Pancreas (tissue), 10 donors: ENCODE data around the gene GSK3A. TPM values are rescaled to one million over a fixed set of nuclear protein-coding genes. Genes with fewer than 3 reads are reported as not detected.

ENCODE experiments used
- ATAC-seq, 4 donors: fragments of 200-7000 bp; cut with Tn5 transposase; one replicate each; pipeline versions ENCODE4 v1.8.0 to v1.9.1; 2020; ENCODE audit warnings: mild to moderate bottlenecking in 4 of 4, moderate library complexity in 4 of 4
- DNase-seq, 6 donors: peaks; one replicate each; pipeline ENCODE4 v3.0.0-alpha.2; 2020
- FAIRE-seq: peaks from 2 replicates; lab custom pipeline; 2012; peaks lifted over from hg19 to GRCh38; lab: Jason Lieb, UNC
- H3K27ac ChIP-seq, 4 donors: fragments of 200-600 bp; sonication (generic); 1 replicate in 3 of 4; 2 replicates in 1 of 4; pipeline versions ENCODE4 v1.5.0 to v1.8.0; 2020
- H3K27me3 ChIP-seq, 4 donors: fragments of 200-600 bp; one replicate each; pipeline ENCODE4 v1.8.0; 2021
- H3K36me3 ChIP-seq, 3 donors: fragments of 200-600 bp; sonication (generic) in 1 of 3; one replicate each; pipeline versions ENCODE4 v1.5.0 to v1.8.0; 2020 to 2021
- H3K4me1 ChIP-seq, 3 donors: fragments of 200-600 bp; one replicate each; pipeline ENCODE4 v1.8.0; 2021
- H3K4me3 ChIP-seq, 4 donors: fragments of 200-600 bp; sonication (generic) in 2 of 4; one replicate each; pipeline versions ENCODE4 v1.5.0 to v1.8.0; 2020 to 2021
- H3K9me3 ChIP-seq, 4 donors: fragments of 200-600 bp; one replicate each; pipeline ENCODE4 v1.8.0; 2021
- CTCF ChIP-seq, 4 donors: fragments of 200-600 bp; sonication (generic) in 3 of 4; IDR thresholded peaks; one replicate each; pipeline versions ENCODE4 v1.5.0 to v1.8.0; 2021; ENCODE audit warnings: antibody characterized with exemption in 4 of 4
- WGBS, 2 donors: extraction: QIAGEN DNeasy Blood & Tissue Kit; methylation state at CpG; one replicate each; pipeline ENCODE4 v1.1.7; 2013; 5-methylcytosine and 5-hydroxymethylcytosine counted together
- intact Hi-C, 3 donors: fragments of 100-400 bp; cut with DNase I; formaldehyde crosslinking; loops; one replicate each; pipeline versions ENCODE4 v1.11.1 to v1.14.2; 2022
- polyA plus RNA-seq, 2 donors: library from polyadenylated mRNA; stranded (reverse); fragments of 200-250 nt; gene quantifications; one replicate each; pipeline ENCODE4 v1.2.3, GENCODE V29; 2013
- total RNA-seq, 6 donors: library from RNA; stranded (reverse); fragmentation: NEBNext Ultra II Directional in 4 of 6; extraction: Animal tissue kit (Norgen Biotek cat#: 25700) in 4 of 6; gene quantifications; one replicate each; pipeline versions ENCODE4 v1.2.1 to v1.2.4, GENCODE V29; 2021 to 2023
- donor health status: healthy with polysubstance abuse.
- donor health status: DM: no; HTN: no; CAD: no; lungs with moderate emphysema.
- donor health status: DM: no; HTN: no; CAD: no.
- donor health status: control.
- donor health status: control.
- donor health status: Bipolar disorder and iron deficiency.
- donor health status: DM: yes; HTN: yes; CAD: no.
- donor health status: DM: no; HTN: no; CAD: no.
- donor health status: DM: no; HTN: no; CAD: no.
- donor health status: DM: yes; HTN: yes; CAD: no.

The GSK3A gene
- 10 to 100 TPM in 5 of 6 donors, 1 to 10 TPM in 1; 9.9 to 19.4 (median 14.5) TPM for total RNA-seq
- polyA plus RNA-seq = 10 to 100 TPM; 25.7 to 27.6 TPM

GRCh38 chr19:42242512-42243409 lies at the start of gene GSK3A:
Gene GSK3A (minus strand): TSS chr19:42242602. CDS start chr19:42242465, 137 bp downstream.
- no peak for TF ChIP-seq CTCF (IDR thresholded peaks at IDR 0.05)
- Histone ChIP-seq H3K4me3 (peak within 1 kb of the TSS; percentile 74 to 91 (median 81)), H3K27me3 (no peaks in the 10 kb centered on the region), H3K27ac (peak within 1 kb of the TSS; percentile 67 to 92 (median 83)), H3K9me3 (no peaks in the 10 kb centered on the region), H3K36me3 (no peaks in the 10 kb centered on the region), H3K4me1 (peaks cover 0 to 16% (median 7%) of the 10 kb centered on the region in 3 donors)
- ATAC-seq (peak; percentile 71 to 87 (median 81)), FAIRE-seq (peak; percentile 89), DNase-seq (peak; percentile 96 to 99 (median 98))
- WGBS, 2 donors = 0% methylated on average over 69 to 76 of the region's 76 CpGs
- intact Hi-C loops = loop anchor here in 1 of 3 donors (10.0 kb wide), 2 partner anchors 52 to 192 kb away; no protein-coding TSS in a partner anchor

GRCh38 chr19:42291435-42291810 lies 49.0 kb upstream of the GSK3A start:
- no peak for TF ChIP-seq CTCF (IDR thresholded peaks at IDR 0.05)
- Histone ChIP-seq H3K4me3 (no peak overlapping the region), H3K27me3 (no peaks in the 10 kb centered on the region), H3K36me3 (peaks cover 5 to 54% (median 41%) of the 10 kb centered on the region in 3 donors), H3K9me3 (no peaks in the 10 kb centered on the region), H3K4me1 (no peaks in the 10 kb centered on the region), H3K27ac (no peak overlapping the region)
- 75 to 76% methylated on average over 9 of the region's 9 CpGs for WGBS, 2 donors
- no peak for FAIRE-seq
- intact Hi-C loops = loop anchor here in 1 of 3 donors (10.0 kb wide), 2 partner anchors 47 to 157 kb away; partner anchors contain the start of genes GSK3A and POU2F2
- no peak for ATAC-seq
- peak in 1 of 6 donors; percentile 45 for DNase-seq

DNA sequence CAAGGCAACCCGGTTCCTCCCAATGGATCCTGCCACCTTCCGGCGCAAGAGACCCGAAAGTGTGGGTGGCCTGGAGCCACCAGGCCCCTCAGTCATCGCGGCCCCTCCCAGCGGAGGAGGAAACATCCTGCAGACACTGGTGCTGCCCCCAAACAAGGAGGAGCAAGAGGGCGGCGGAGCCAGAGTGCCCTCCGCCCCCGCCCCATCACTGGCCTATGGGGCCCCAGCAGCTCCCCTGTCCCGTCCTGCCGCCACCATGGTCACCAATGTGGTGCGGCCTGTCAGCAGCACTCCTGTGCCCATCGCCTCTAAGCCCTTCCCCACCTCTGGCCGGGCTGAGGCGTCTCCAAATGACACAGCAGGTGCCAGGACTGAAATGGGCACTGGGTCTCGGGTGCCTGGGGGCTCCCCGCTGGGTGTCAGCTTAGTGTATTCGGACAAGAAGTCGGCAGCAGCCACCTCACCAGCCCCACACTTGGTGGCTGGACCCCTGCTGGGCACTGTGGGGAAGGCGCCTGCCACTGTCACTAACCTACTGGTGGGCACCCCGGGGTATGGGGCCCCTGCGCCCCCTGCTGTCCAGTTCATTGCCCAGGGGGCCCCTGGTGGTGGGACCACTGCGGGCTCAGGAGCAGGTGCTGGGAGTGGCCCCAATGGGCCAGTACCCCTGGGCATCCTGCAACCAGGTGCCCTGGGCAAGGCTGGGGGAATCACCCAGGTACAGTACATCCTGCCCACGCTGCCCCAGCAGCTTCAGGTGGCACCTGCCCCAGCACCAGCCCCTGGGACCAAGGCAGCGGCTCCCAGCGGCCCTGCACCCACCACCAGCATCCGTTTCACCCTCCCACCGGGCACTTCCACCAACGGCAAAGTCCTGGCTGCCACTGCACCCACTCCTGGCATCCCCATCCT lies 48.4 kb upstream of the GSK3A start:
- Histone ChIP-seq H3K27ac (no peak overlapping the region), H3K4me1 (peaks cover 0 to 3% (median 2%) of the 10 kb centered on the region in 3 donors), H3K4me3 (no peak overlapping the region), H3K36me3 (peaks cover 5 to 54% (median 41%) of the 10 kb centered on the region in 3 donors), H3K9me3 (no peaks in the 10 kb centered on the region), H3K27me3 (no peaks in the 10 kb centered on the region)
- no peak for FAIRE-seq
- peak in 3 of 6 donors; percentile 54 to 75 (median 62) for DNase-seq
- ATAC-seq = peak in 2 of 4 donors; percentile 7 to 8
- WGBS, 2 donors = 91% methylated on average over 29 to 31 of the region's 31 CpGs
- intact Hi-C loops = loop anchor here in 1 of 3 donors (10.0 kb wide), 2 partner anchors 46 to 156 kb away; partner anchors contain the start of genes GSK3A and POU2F2
- TF ChIP-seq CTCF (IDR thresholded peaks at IDR 0.05) = peak in 1 of 4 donors; percentile 11

DNA sequence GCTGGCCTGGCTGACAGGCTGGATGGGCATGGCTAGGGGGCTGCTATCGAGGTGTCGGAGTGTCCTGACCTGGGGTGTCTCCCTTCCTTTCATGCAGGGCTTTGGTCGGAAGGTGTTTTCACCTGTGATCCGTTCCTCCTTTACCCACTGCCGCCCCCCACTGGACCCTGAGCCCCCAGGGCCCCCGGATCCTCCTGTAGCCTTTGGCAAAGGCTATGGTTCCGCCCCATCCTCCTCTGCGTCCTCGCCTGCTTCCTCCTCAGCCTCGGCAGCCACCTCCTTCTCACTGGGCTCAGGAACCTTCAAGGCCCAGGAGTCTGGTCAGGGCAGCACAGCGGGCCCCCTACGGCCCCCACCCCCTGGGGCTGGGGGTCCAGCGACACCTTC lies 47.7 kb upstream of the GSK3A start:
- Histone ChIP-seq H3K27me3 (no peaks in the 10 kb centered on the region), H3K9me3 (no peaks in the 10 kb centered on the region), H3K27ac (no peak overlapping the region), H3K4me3 (no peak overlapping the region), H3K36me3 (peaks cover 5 to 54% (median 41%) of the 10 kb centered on the region in 3 donors), H3K4me1 (peaks cover 0 to 9% (median 9%) of the 10 kb centered on the region in 3 donors)
- intact Hi-C loops = loop anchor here in 1 of 3 donors (10.0 kb wide), 2 partner anchors 45 to 155 kb away; partner anchors contain the start of genes GSK3A and POU2F2
- no peak for DNase-seq
- TF ChIP-seq CTCF (IDR thresholded peaks at IDR 0.05) = no peak
- ATAC-seq = no peak
- WGBS, 2 donors = 90% methylated on average over 12 to 13 of the region's 13 CpGs
- FAIRE-seq = no peak
